Sciatic nerve (tissue), 2 donors: Measurements from ENCODE around the gene RPP25L. TPM values are rescaled to one million over a fixed set of nuclear protein-coding genes. Genes with fewer than 3 reads are reported as not detected.

Experiments
- ATAC-seq: fragments of 200-7000 bp; cut with Tn5 transposase; one replicate; pipeline ENCODE4 v1.9.1; 2020; ENCODE audit warnings: mild to moderate bottlenecking, moderate library complexity
- DNase-seq: peaks from one replicate; pipeline ENCODE4 v3.0.0-alpha.2; 2020; ENCODE audit warnings: low spot score
- intact Hi-C: fragments of 100-400 bp; cut with DNase I; formaldehyde crosslinking; loops from one replicate; pipeline ENCODE4 v1.14.2; 2022
- total RNA-seq: library from RNA; stranded (reverse); fragmentation: NEBNext Ultra II Directional; extraction: Animal tissue kit (Norgen Biotek cat#: 25700); gene quantifications from one replicate; pipeline ENCODE4 v1.2.1, GENCODE V29; 2021
- donor health status: DM: no; HTN: no; CAD: no.
- donor health status: DM: no; HTN: no; CAD: no.

Gene RPP25L
- total RNA-seq, 1 donor from 2014 or later, result 17.0 TPM

- DNase-seq (no peak), ATAC-seq (no peak)
- intact Hi-C loops, result loop anchor here (5.0 kb wide), 2 partner anchors 45 to 90 kb away; no protein-coding TSS in a partner anchor
These were observed 19.7 kb downstream of the RPP25L start for GRCh38 chr9:34591917-34592866.

GRCh38 chr9:34591248-34591916, 20.5 kb downstream of the RPP25L start:
- peak; percentile 88 for ATAC-seq
- intact Hi-C loops, result loop anchor here (5.0 kb wide), 2 partner anchors 44 to 89 kb away; no protein-coding TSS in a partner anchor
- DNase-seq, result peak; percentile 95

- DNase-seq, result no peak
- peak; percentile 54 for ATAC-seq
- intact Hi-C loops, result loop anchor here (5.0 kb wide), 2 partner anchors 43 to 88 kb away; no protein-coding TSS in a partner anchor
These were observed 21.3 kb downstream of the RPP25L start for GRCh38 chr9:34590381-34591247.

GRCh38 chr9:34589636-34590380, 22.1 kb downstream of the RPP25L start, which contains the start of gene CNTFR:
Gene CNTFR (minus strand): TSS chr9:34589724. CDS start chr9:34568981, 20,743 bp downstream.
- ATAC-seq, result peak; percentile 42
- intact Hi-C loops, result loop anchor here (5.0 kb wide), 3 partner anchors 43 to 183 kb away; no protein-coding TSS in a partner anchor

GRCh38 chr9:34588671-34589635, 22.9 kb downstream of the RPP25L start:
- no peak for DNase-seq
- intact Hi-C loops, result loop anchor here (5.0 kb wide), 1 partner anchor 182 kb away; no protein-coding TSS in a partner anchor
- no peak for ATAC-seq

More at GRCh38 chr9:34589636-34590380, 22.1 kb downstream of the RPP25L start, which contains the start of gene CNTFR:
- peak; percentile 81 for DNase-seq

GRCh38 chr9:34587271-34587670, 24.6 kb downstream of the RPP25L start:
- DNase-seq, result no peak
- intact Hi-C loops, result loop anchor here (5.0 kb wide), 1 partner anchor 180 kb away; no protein-coding TSS in a partner anchor
- ATAC-seq, result no peak

- no peak for DNase-seq
- intact Hi-C loops, result loop anchor here (5.0 kb wide), 1 partner anchor 179 kb away; no protein-coding TSS in a partner anchor
- no peak for ATAC-seq
These were observed 25.8 kb downstream of the RPP25L start for GRCh38 chr9:34585946-34586669.

- intact Hi-C loops, result loop anchor here (5.0 kb wide), 1 partner anchor 178 kb away; no protein-coding TSS in a partner anchor
- no peak for DNase-seq
- ATAC-seq, result no peak
These were observed 26.9 kb downstream of the RPP25L start for GRCh38 chr9:34584970-34585369.

GRCh38 chr9:34582787-34583186, 29.1 kb downstream of the RPP25L start:
- ATAC-seq (no peak), DNase-seq (no peak)
- intact Hi-C loops, result no loop called here

- DNase-seq, result no peak
- intact Hi-C loops, result no loop called here
- ATAC-seq, result no peak
These were observed 30.6 kb downstream of the RPP25L start for GRCh38 chr9:34581318-34581717.

GRCh38 chr9:34580358-34580757, 31.5 kb downstream of the RPP25L start:
- intact Hi-C loops, result no loop called here
- ATAC-seq (no peak), DNase-seq (no peak)

GRCh38 chr9:34579808-34580163, 32.1 kb downstream of the RPP25L start:
- intact Hi-C loops, result no loop called here
- no peak for ATAC-seq

GRCh38 chr9:34579104-34579807, 32.6 kb downstream of the RPP25L start:
- intact Hi-C loops, result no loop called here
- DNase-seq, result peak; percentile 60
- ATAC-seq, result no peak

More at GRCh38 chr9:34579808-34580163, 32.1 kb downstream of the RPP25L start:
- no peak for DNase-seq

GRCh38 chr9:34578241-34579103, 33.4 kb downstream of the RPP25L start:
- intact Hi-C loops, result no loop called here
- peak; percentile 51 for ATAC-seq
- no peak for DNase-seq
